Naive thymus-derived CD4-positive, alpha-beta T cell (primary cell): Measurements from ENCODE around the gene TDG. TPM values are rescaled to one million over a fixed set of nuclear protein-coding genes. Genes with fewer than 3 reads are reported as not detected.
"Not testable (repeated sequence)": the region's sequence is repeated elsewhere in the genome, so short reads cannot be mapped to it uniquely, and the experiment has no call there.

Experiments used
- ATAC-seq: fragments of 150-1000 bp; cut with Tn5 transposase; 2 replicates; pipeline ENCODE4 v1.10.0; 2021; ENCODE audit warnings: mild to moderate bottlenecking, moderate library complexity
- CTCF ChIA-PET: fragments of 350-600 bp; sonication (Branson Sonifier 250); formaldehyde crosslinking; loops from one replicate; lab custom pipeline; 2021; ENCODE audit warnings: antibody characterized with exemption; lab: Charles Lee
- POLR2A ChIA-PET: fragments of 350-600 bp; sonication (Branson Sonifier 250); formaldehyde crosslinking; loops from one replicate; lab custom pipeline; 2021; ENCODE audit warnings: antibody characterized with exemption, inconsistent platforms; lab: Charles Lee
- DNase-seq, 9 donors: peaks; one replicate each; pipeline versions ENCODE4 v3.0.0 to v3.0.0-alpha.2; 2020 to 2022; ENCODE audit warnings: mixed read lengths in 1 of 9
- H3K27ac ChIP-seq: one replicate; pipeline ENCODE4 v1.7.0; 2013; ENCODE audit warnings: mild to moderate bottlenecking, low read depth, low read length, moderate library complexity
- H3K27me3 ChIP-seq, 2 donors: one replicate each; pipeline ENCODE4 v1.7.0; 2013; ENCODE audit warnings: low read length in 2 of 2, mild to moderate bottlenecking in 2 of 2, moderate library complexity in 2 of 2; ENCODE audit not compliant: control insufficient read depth in 2 of 2, insufficient read depth in 2 of 2
- H3K36me3 ChIP-seq, 3 experiments: 1 replicate in 2 of 3; 2 replicates in 1 of 3; pipeline ENCODE4 v1.7.0; 2013; ENCODE audit warnings: low read length in 3 of 3, mild to moderate bottlenecking in 3 of 3, moderate library complexity in 1 of 3; ENCODE audit not compliant: insufficient read depth in 3 of 3, control insufficient read depth in 2 of 3
- H3K4me1 ChIP-seq, 2 donors: one replicate each; pipeline ENCODE4 v1.7.0; 2013; ENCODE audit warnings: low read length in 2 of 2, mild to moderate bottlenecking in 2 of 2, moderate library complexity in 1 of 2; ENCODE audit not compliant: control insufficient read depth in 2 of 2, insufficient read depth in 2 of 2
- H3K4me3 ChIP-seq: 2 replicates; pipeline ENCODE4 v1.7.0; 2013; ENCODE audit warnings: mild to moderate bottlenecking, low read length
- H3K9me3 ChIP-seq, 3 experiments: 1 replicate in 2 of 3; 2 replicates in 1 of 3; pipeline ENCODE4 v1.7.0; 2013; ENCODE audit warnings: low read length in 3 of 3; ENCODE audit not compliant: control insufficient read depth in 2 of 3
- H3K27ac Mint-ChIP-seq, 9 donors: one replicate each; pipeline ENCODE4 v1.8.0; 2020 to 2022; ENCODE audit warnings: mixed read lengths in 9 of 9, mild to moderate bottlenecking in 8 of 9, moderate library complexity in 5 of 9, inconsistent platforms in 2 of 9
- H3K27me3 Mint-ChIP-seq, 5 donors: one replicate each; pipeline ENCODE4 v1.8.0; 2021 to 2022; ENCODE audit warnings: mixed read lengths in 5 of 5, mild to moderate bottlenecking in 1 of 5
- H3K36me3 Mint-ChIP-seq, 5 donors: one replicate each; pipeline ENCODE4 v1.8.0; 2020 to 2022; ENCODE audit warnings: mixed read lengths in 5 of 5, mild to moderate bottlenecking in 3 of 5, inconsistent platforms in 1 of 5
- H3K4me1 Mint-ChIP-seq, 7 donors: one replicate each; pipeline ENCODE4 v1.8.0; 2020 to 2022; ENCODE audit warnings: mixed read lengths in 7 of 7, mild to moderate bottlenecking in 3 of 7, inconsistent platforms in 1 of 7
- H3K4me3 Mint-ChIP-seq, 10 donors: one replicate each; pipeline ENCODE4 v1.8.0; 2020 to 2022; ENCODE audit warnings: mild to moderate bottlenecking in 10 of 10, mixed read lengths in 10 of 10, moderate library complexity in 6 of 10, inconsistent platforms in 2 of 10
- H3K9me3 Mint-ChIP-seq, 11 donors: one replicate each; pipeline ENCODE4 v1.8.0; 2020 to 2022; ENCODE audit warnings: mixed read lengths in 11 of 11, mild to moderate bottlenecking in 4 of 11, inconsistent platforms in 1 of 11, moderate library complexity in 1 of 11
- intact Hi-C, 2 donors: fragments of 100-400 bp; cut with micrococcal nuclease; formaldehyde crosslinking; loops; one replicate each; pipeline ENCODE4 v1.15.1; 2023
- polyA plus RNA-seq, 2 donors: library from polyadenylated mRNA; unstranded; fragments of 300-500 nt; fragmentation: Illumina TruSeq; gene quantifications; one replicate each; pipeline ENCODE4 v1.2.3, GENCODE V29; 2021
- total RNA-seq, 6 experiments: library from RNA in 5 of 6; stranded (reverse) in 5 of 6; gene quantifications; 1 replicate in 5 of 6; 2 replicates in 1 of 6; pipeline ENCODE4 v1.2.3 and lab custom pipeline; 2021 to 2026

The TDG gene
- total and polyA plus RNA-seq, 7 experiments from 2014 or later = 15.4 to 43.0 (median 23.7) TPM

- Histone ChIP-seq H3K9me3 (no peaks in the 10 kb centered on the region), H3K4me3 (no peak overlapping the region), H3K36me3 (no peaks in the 10 kb centered on the region), H3K27ac (no peak overlapping the region), H3K27me3 (no peaks in the 10 kb centered on the region), H3K4me1 (no peaks in the 10 kb centered on the region)
- ATAC-seq (no peak), DNase-seq (no peak)
- POLR2A ChIA-PET = no interaction called here
- Mint-ChIP-seq H3K36me3 (peaks cover 0 to 6% (median 5%) of the 10 kb centered on the region in 5 donors), H3K4me3 (no peak overlapping the region), H3K4me1 (no peaks in the 10 kb centered on the region), H3K27ac (no peak overlapping the region), H3K9me3 (peaks cover 0 to 6% (median 0%) of the 10 kb centered on the region in 11 donors), H3K27me3 (peaks cover 0 to 20% (median 4%) of the 10 kb centered on the region in 5 donors)
- intact Hi-C loops = no loop called here
- CTCF ChIA-PET = no interaction called here
Measured at GRCh38 chr12:104012331-104012730, 46.7 kb downstream of the TDG start.

- H3K36me3 ChIP-seq, ATAC-seq, H3K4me1 ChIP-seq, H3K4me3 ChIP-seq, H3K27ac ChIP-seq, intact Hi-C loops, H3K36me3 Mint-ChIP-seq, DNase-seq, POLR2A ChIA-PET, H3K27ac Mint-ChIP-seq, H3K4me1 Mint-ChIP-seq, H3K9me3 ChIP-seq, H3K27me3 ChIP-seq, CTCF ChIA-PET, H3K9me3 Mint-ChIP-seq, H3K4me3 Mint-ChIP-seq: not testable (repeated sequence)
- H3K27me3 Mint-ChIP-seq = peaks cover 9 to 33% (median 27%) of the 10 kb centered on the region in 5 donors
Measured at GRCh38 chr12:104021862-104022261, 56.2 kb downstream of the TDG start.

GRCh38 chr12:104022786-104023185 is 57.1 kb downstream of the TDG start:
- Mint-ChIP-seq H3K27me3 (peaks cover 9 to 39% (median 28%) of the 10 kb centered on the region in 5 donors), H3K4me1 (no peaks in the 10 kb centered on the region), H3K36me3 (peaks cover 0 to 7% (median 0%) of the 10 kb centered on the region in 5 donors), H3K4me3 (no peak overlapping the region), H3K9me3 (peaks cover 0 to 7% (median 3%) of the 10 kb centered on the region in 11 donors), H3K27ac (no peak overlapping the region)
- Histone ChIP-seq H3K4me3 (no peak overlapping the region), H3K27me3 (no peaks in the 10 kb centered on the region), H3K36me3 (no peaks in the 10 kb centered on the region), H3K9me3 (no peaks in the 10 kb centered on the region), H3K27ac (no peak overlapping the region), H3K4me1 (no peaks in the 10 kb centered on the region)
- no peak for DNase-seq
- ChIA-PET POLR2A (interaction anchor here (0.6 kb wide), 1 partner anchor 62 kb away, joined by 4 read pairs; no protein-coding TSS in a partner anchor), CTCF (no interaction called here)
- intact Hi-C loops = no loop called here
- ATAC-seq = no peak

- Mint-ChIP-seq H3K4me1 (no peaks in the 10 kb centered on the region), H3K4me3 (no peak overlapping the region), H3K9me3 (peaks cover 0 to 7% (median 3%) of the 10 kb centered on the region in 11 donors), H3K27me3 (peaks cover 9 to 45% (median 28%) of the 10 kb centered on the region in 5 donors), H3K36me3 (peaks cover 0 to 7% (median 0%) of the 10 kb centered on the region in 5 donors), H3K27ac (no peak overlapping the region)
- Histone ChIP-seq H3K27ac (no peak overlapping the region), H3K4me1 (no peaks in the 10 kb centered on the region), H3K9me3 (no peaks in the 10 kb centered on the region), H3K4me3 (no peak overlapping the region), H3K27me3 (no peaks in the 10 kb centered on the region), H3K36me3 (no peaks in the 10 kb centered on the region)
- ChIA-PET CTCF (no interaction called here), POLR2A (no interaction called here)
- ATAC-seq (no peak), DNase-seq (no peak)
- intact Hi-C loops = no loop called here
Measured at GRCh38 chr12:104023710-104024109, 58.0 kb downstream of the TDG start.

- Histone ChIP-seq H3K27ac (no peak overlapping the region), H3K4me3 (no peak overlapping the region), H3K4me1 (no peaks in the 10 kb centered on the region), H3K27me3 (no peaks in the 10 kb centered on the region), H3K9me3 (no peaks in the 10 kb centered on the region), H3K36me3 (no peaks in the 10 kb centered on the region)
- H3K36me3 Mint-ChIP-seq = peaks cover 0 to 7% (median 0%) of the 10 kb centered on the region in 5 donors
- POLR2A ChIA-PET = no interaction called here
- H3K9me3 Mint-ChIP-seq = peaks cover 0 to 7% (median 3%) of the 10 kb centered on the region in 11 donors
- ATAC-seq (no peak), DNase-seq (no peak)
- CTCF ChIA-PET = no interaction called here
- no peak overlapping the region for H3K27ac Mint-ChIP-seq
- intact Hi-C loops = no loop called here
- H3K27me3 Mint-ChIP-seq = peaks cover 9 to 47% (median 25%) of the 10 kb centered on the region in 5 donors
- H3K4me1 Mint-ChIP-seq = no peaks in the 10 kb centered on the region
- H3K4me3 Mint-ChIP-seq = no peak overlapping the region
Measured at GRCh38 chr12:104024348-104024747, 58.7 kb downstream of the TDG start.

GRCh38 chr12:104025771-104026170 is 60.1 kb downstream of the TDG start:
- Mint-ChIP-seq H3K36me3 (peaks cover 0 to 3% (median 0%) of the 10 kb centered on the region in 5 donors), H3K9me3 (peaks cover 0 to 7% (median 2%) of the 10 kb centered on the region in 11 donors), H3K27ac (no peak overlapping the region), H3K4me1 (no peaks in the 10 kb centered on the region), H3K4me3 (no peak overlapping the region), H3K27me3 (peaks cover 0 to 36% (median 15%) of the 10 kb centered on the region in 5 donors)
- Histone ChIP-seq H3K27me3 (no peaks in the 10 kb centered on the region), H3K4me1 (no peaks in the 10 kb centered on the region), H3K9me3 (no peaks in the 10 kb centered on the region), H3K4me3 (no peak overlapping the region), H3K27ac (no peak overlapping the region), H3K36me3 (no peaks in the 10 kb centered on the region)
- intact Hi-C loops = no loop called here
- no peak for DNase-seq
- CTCF ChIA-PET = no interaction called here
- POLR2A ChIA-PET = no interaction called here
- no peak for ATAC-seq

GRCh38 chr12:104026841-104027599 is 61.3 kb downstream of the TDG start:
- H3K9me3 ChIP-seq = no peaks in the 10 kb centered on the region
- Mint-ChIP-seq H3K4me3 (no peak overlapping the region), H3K9me3 (peaks cover 0 to 7% (median 2%) of the 10 kb centered on the region in 11 donors), H3K27me3 (peaks cover 0 to 30% (median 10%) of the 10 kb centered on the region in 5 donors), H3K4me1 (no peaks in the 10 kb centered on the region), H3K27ac (no peak overlapping the region), H3K36me3 (peaks cover 0 to 3% (median 0%) of the 10 kb centered on the region in 5 donors)
- ChIA-PET CTCF (no interaction called here), POLR2A (no interaction called here)
- intact Hi-C loops = no loop called here
- ATAC-seq = no peak
- no peaks in the 10 kb centered on the region for H3K4me1 ChIP-seq
- no peak for DNase-seq
- no peaks in the 10 kb centered on the region for H3K27me3 ChIP-seq
- no peak overlapping the region for H3K27ac ChIP-seq
- H3K4me3 ChIP-seq = no peak overlapping the region
- H3K36me3 ChIP-seq = no peaks in the 10 kb centered on the region
